ENCODE data around the gene TREML2. TPM values are rescaled to one million over a fixed set of nuclear protein-coding genes. Genes with fewer than 3 reads are reported as not detected.

Gene TREML2
- total RNA-seq, 4 donors from 2014 or later = 0.06 TPM; not detected in 3

GRCh38 chr6:41157323-41157722, 43.6 kb downstream of the TREML2 start:
- 68 to 71% methylated on average over 5 of the region's 5 CpGs for WGBS, 2 donors
- intact Hi-C loops (cut with DNase I; ENCODE audit: low total_unique reads) = no loop called here
- no peak for TF ChIP-seq CTCF (IDR thresholded peaks at IDR 0.05)
- TF ChIP-seq POLR2A (IDR thresholded peaks at IDR 0.05) = no peak
- no peak for DNase-seq (ENCODE audit: low spot score in 2 of 2)
- H3K4me3 ChIP-seq (ENCODE audit: low read depth, poor library complexity, severe bottlenecking) = no peak overlapping the region

GRCh38 chr6:41156771-41157170, 44.2 kb downstream of the TREML2 start:
- WGBS, 2 donors = 93 to 95% methylated on average over 6 of the region's 6 CpGs
- intact Hi-C loops (cut with DNase I; ENCODE audit: low total_unique reads) = no loop called here
- H3K4me3 ChIP-seq (ENCODE audit: low read depth, poor library complexity, severe bottlenecking) = no peak overlapping the region
- DNase-seq (ENCODE audit: low spot score in 2 of 2) = no peak
- TF ChIP-seq POLR2A (IDR thresholded peaks at IDR 0.05) (no peak), CTCF (IDR thresholded peaks at IDR 0.05) (no peak)

GRCh38 chr6:41156001-41156400, 44.9 kb downstream of the TREML2 start:
- no peak for DNase-seq (ENCODE audit: low spot score in 2 of 2)
- no peak for TF ChIP-seq POLR2A (IDR thresholded peaks at IDR 0.05)
- no peak for TF ChIP-seq CTCF (IDR thresholded peaks at IDR 0.05)
- no peak overlapping the region for H3K4me3 ChIP-seq (ENCODE audit: low read depth, poor library complexity, severe bottlenecking)
- intact Hi-C loops (cut with DNase I; ENCODE audit: low total_unique reads) = no loop called here
- 88 to 92% methylated on average over 4 of the region's 4 CpGs for WGBS, 2 donors

GRCh38 chr6:41155132-41155805, 45.7 kb downstream of the TREML2 start:
- WGBS, 2 donors = 53 to 54% methylated on average over 7 of the region's 7 CpGs
- no peak overlapping the region for H3K4me3 ChIP-seq (ENCODE audit: low read depth, poor library complexity, severe bottlenecking)
- no peak for TF ChIP-seq POLR2A (IDR thresholded peaks at IDR 0.05)
- TF ChIP-seq CTCF (IDR thresholded peaks at IDR 0.05) = no peak
- intact Hi-C loops (cut with DNase I; ENCODE audit: low total_unique reads) = no loop called here
- no peak for DNase-seq (ENCODE audit: low spot score in 2 of 2)

GRCh38 chr6:41153992-41154625, 46.8 kb downstream of the TREML2 start, which contains the start of gene TREML1:
Gene TREML1, minus strand, starts transcription at chr6:41154347. Its CDS starts 59 bp downstream, at chr6:41154288.
- no peak for DNase-seq (ENCODE audit: low spot score in 2 of 2)
- H3K4me3 ChIP-seq (ENCODE audit: low read depth, poor library complexity, severe bottlenecking) = no peak within 1 kb of the TSS
- intact Hi-C loops (cut with DNase I; ENCODE audit: low total_unique reads) = no loop called here
- 31 to 45% methylated on average over 4 to 5 of the region's 5 CpGs for WGBS, 2 donors
- no peak for TF ChIP-seq CTCF (IDR thresholded peaks at IDR 0.05)
